Uterus (tissue), 2 donors: Measurements from ENCODE around the gene TBC1D5.

Experiments used
- CTCF ChIP-seq, 4 experiments: fragments of 200-600 bp in 2 of 4; fragments of 450-650 bp in 2 of 4; sonication (generic) in 2 of 4; IDR thresholded peaks; one replicate each; pipeline ENCODE4 v1.5.1; 2016 to 2019; ENCODE audit warnings: antibody characterized with exemption in 4 of 4, mild to moderate bottlenecking in 2 of 4, moderate library complexity in 1 of 4
- POLR2A ChIP-seq, 2 donors: fragments of 450-650 bp; IDR thresholded peaks; one replicate each; pipeline ENCODE4 v1.6.1; 2016; ENCODE audit warnings: antibody characterized with exemption in 2 of 2, mild to moderate bottlenecking in 1 of 2, moderate library complexity in 1 of 2

- TF ChIP-seq CTCF (IDR thresholded peaks at IDR 0.05) (no peak), POLR2A (IDR thresholded peaks at IDR 0.05) (no peak)
Observed at GRCh38 chr3:17227472-17227871, 515.0 kb downstream of the TBC1D5 start.
